CD4-positive, alpha-beta T cell (primary cell): Measurements from ENCODE around the gene PRRT3. TPM values are rescaled to one million over a fixed set of nuclear protein-coding genes. Genes with fewer than 3 reads are reported as not detected.

Experiments
- ATAC-seq: fragments of 200-7000 bp; cut with Tn5 transposase; one replicate; pipeline ENCODE4 v1.10.0; 2022; ENCODE audit warnings: mild to moderate bottlenecking; ENCODE audit not compliant: poor library complexity
- CTCF ChIA-PET: fragments of 350-600 bp; sonication (Branson Sonifier 250); formaldehyde crosslinking; loops from one replicate; lab custom pipeline; 2021; ENCODE audit warnings: antibody characterized with exemption, inconsistent platforms; lab: Charles Lee
- POLR2A ChIA-PET: fragments of 350-600 bp; sonication (Branson Sonifier 250); formaldehyde crosslinking; loops from one replicate; lab custom pipeline; 2021; ENCODE audit warnings: antibody characterized with exemption, inconsistent platforms; lab: Charles Lee
- DNase-seq, 14 experiments: peaks; one replicate each; pipeline ENCODE4 v3.0.0-alpha.2; 2013 to 2020; ENCODE audit warnings: mixed read lengths in 2 of 14
- H3K27ac ChIP-seq, 2 donors: one replicate each; pipeline versions ENCODE4 v1.5.1 to v1.7.0; 2013; ENCODE audit warnings: low read length in 2 of 2, low read depth in 1 of 2, mild to moderate bottlenecking in 1 of 2
- H3K27me3 ChIP-seq, 2 experiments: 1 replicate in 1 of 2; 2 replicates in 1 of 2; pipeline versions ENCODE4 v1.6.1 to v1.7.0; 2013; ENCODE audit warnings: low read length in 2 of 2, control low read depth in 1 of 2, mild to moderate bottlenecking in 1 of 2, moderate library complexity in 1 of 2; ENCODE audit not compliant: insufficient read depth in 2 of 2, control insufficient read depth in 1 of 2
- H3K36me3 ChIP-seq: one replicate; pipeline ENCODE4 v1.6.1; 2013; ENCODE audit warnings: low read length, control low read depth; ENCODE audit not compliant: insufficient read depth
- H3K4me1 ChIP-seq: one replicate; pipeline ENCODE4 v1.6.1; 2013; ENCODE audit warnings: low read length, control low read depth; ENCODE audit not compliant: insufficient read depth
- H3K4me3 ChIP-seq: one replicate; pipeline ENCODE4 v1.5.1; 2013; ENCODE audit warnings: mild to moderate bottlenecking, low read length, moderate library complexity
- H3K9me3 ChIP-seq, 2 experiments: 1 replicate in 1 of 2; 2 replicates in 1 of 2; pipeline versions ENCODE4 v1.6.1 to v1.7.0; 2013; ENCODE audit warnings: low read length in 2 of 2, mild to moderate bottlenecking in 2 of 2, control low read depth in 1 of 2, moderate library complexity in 1 of 2; ENCODE audit not compliant: control insufficient read depth in 1 of 2, insufficient read depth in 1 of 2
- H3K27ac Mint-ChIP-seq: one replicate; pipeline ENCODE4 v1.8.0; 2020; ENCODE audit warnings: mixed read lengths
- H3K27me3 Mint-ChIP-seq: one replicate; pipeline ENCODE4 v1.8.0; 2021; ENCODE audit warnings: mixed read lengths
- H3K36me3 Mint-ChIP-seq: one replicate; pipeline ENCODE4 v1.8.0; 2021; ENCODE audit warnings: low read depth, mixed read lengths
- H3K4me1 Mint-ChIP-seq: one replicate; pipeline ENCODE4 v1.8.0; 2021; ENCODE audit warnings: low read depth, mixed read lengths
- H3K4me3 Mint-ChIP-seq: one replicate; pipeline ENCODE4 v1.8.0; 2020; ENCODE audit warnings: mild to moderate bottlenecking, mixed read lengths
- H3K9me3 Mint-ChIP-seq: one replicate; pipeline ENCODE4 v1.8.0; 2020; ENCODE audit warnings: mixed read lengths
- intact Hi-C, 2 experiments: fragments of 100-400 bp; cut with DNase I in 1 of 2; cut with micrococcal nuclease in 1 of 2; formaldehyde crosslinking; loops; one replicate each; pipeline versions ENCODE4 v1.15.1 to v1.9.0; 2023 to 2025; cut with DNase I, micrococcal nuclease
- total RNA-seq, 174 experiments: library from RNA in 2 of 174; stranded (reverse) in 2 of 174; gene quantifications; one replicate each; pipeline ENCODE4 v1.2.3 and lab custom pipeline; 2021 to 2026
- TF ChIP-seq, protein P1 (sequence below): fragments of 200-600 bp; IDR thresholded peaks from one replicate; pipeline ENCODE4 v1.8.0; 2022; ENCODE audit warnings: antibody characterized with exemption, mild to moderate bottlenecking

PRRT3 gene
- total RNA-seq, 2 experiments from 2014 or later: 6.3 to 8.3 TPM

GRCh38 chr3:9914011-9914410 is 38.2 kb downstream of the PRRT3 start:
- Histone ChIP-seq H3K36me3 (no peaks in the 10 kb centered on the region), H3K9me3 (no peaks in the 10 kb centered on the region), H3K4me3 (no peak overlapping the region), H3K27me3 (no peaks in the 10 kb centered on the region), H3K4me1 (peaks cover 44% of the 10 kb centered on the region), H3K27ac (no peak overlapping the region)
- no peaks in the 10 kb centered on the region for H3K36me3 Mint-ChIP-seq
- H3K9me3 Mint-ChIP-seq: no peaks in the 10 kb centered on the region
- TF ChIP-seq, protein P1, sequence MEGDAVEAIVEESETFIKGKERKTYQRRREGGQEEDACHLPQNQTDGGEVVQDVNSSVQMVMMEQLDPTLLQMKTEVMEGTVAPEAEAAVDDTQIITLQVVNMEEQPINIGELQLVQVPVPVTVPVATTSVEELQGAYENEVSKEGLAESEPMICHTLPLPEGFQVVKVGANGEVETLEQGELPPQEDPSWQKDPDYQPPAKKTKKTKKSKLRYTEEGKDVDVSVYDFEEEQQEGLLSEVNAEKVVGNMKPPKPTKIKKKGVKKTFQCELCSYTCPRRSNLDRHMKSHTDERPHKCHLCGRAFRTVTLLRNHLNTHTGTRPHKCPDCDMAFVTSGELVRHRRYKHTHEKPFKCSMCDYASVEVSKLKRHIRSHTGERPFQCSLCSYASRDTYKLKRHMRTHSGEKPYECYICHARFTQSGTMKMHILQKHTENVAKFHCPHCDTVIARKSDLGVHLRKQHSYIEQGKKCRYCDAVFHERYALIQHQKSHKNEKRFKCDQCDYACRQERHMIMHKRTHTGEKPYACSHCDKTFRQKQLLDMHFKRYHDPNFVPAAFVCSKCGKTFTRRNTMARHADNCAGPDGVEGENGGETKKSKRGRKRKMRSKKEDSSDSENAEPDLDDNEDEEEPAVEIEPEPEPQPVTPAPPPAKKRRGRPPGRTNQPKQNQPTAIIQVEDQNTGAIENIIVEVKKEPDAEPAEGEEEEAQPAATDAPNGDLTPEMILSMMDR: no peak
- POLR2A ChIA-PET: interaction anchor here (2.6 to 4.9 kb wide), 2 partner anchors 19 to 23 kb away, joined by 17 to 32 read pairs; partner anchors contain the start of genes CRELD1 and JAGN1
- DNase-seq (no peak), ATAC-seq (no peak)
- H3K27ac Mint-ChIP-seq: no peak overlapping the region
- peaks cover 19% of the 10 kb centered on the region for H3K4me1 Mint-ChIP-seq
- no peaks in the 10 kb centered on the region for H3K27me3 Mint-ChIP-seq
- CTCF ChIA-PET: interaction anchor here (0.6 kb wide), 1 partner anchor 173 kb away, joined by 4 read pairs; no protein-coding TSS in a partner anchor
- H3K4me3 Mint-ChIP-seq: peak overlapping the region; percentile 7
- intact Hi-C loops: no loop called here

- H3K4me1 ChIP-seq: peaks cover 44% of the 10 kb centered on the region
- no peaks in the 10 kb centered on the region for H3K36me3 ChIP-seq
- H3K9me3 ChIP-seq: no peaks in the 10 kb centered on the region
- intact Hi-C loops: no loop called here
- no peak overlapping the region for H3K4me3 ChIP-seq
- TF ChIP-seq, protein P1: no peak
- ATAC-seq (no peak), DNase-seq (no peak)
- Mint-ChIP-seq H3K9me3 (no peaks in the 10 kb centered on the region), H3K4me1 (peaks cover 19% of the 10 kb centered on the region), H3K27me3 (no peaks in the 10 kb centered on the region), H3K4me3 (no peak overlapping the region), H3K36me3 (no peaks in the 10 kb centered on the region), H3K27ac (no peak overlapping the region)
- no peak overlapping the region for H3K27ac ChIP-seq
- POLR2A ChIA-PET: interaction anchor here (2.6 to 4.9 kb wide), 2 partner anchors 19 to 23 kb away, joined by 17 to 32 read pairs; partner anchors contain the start of genes CRELD1 and JAGN1
- H3K27me3 ChIP-seq: no peaks in the 10 kb centered on the region
- CTCF ChIA-PET: interaction anchor here (0.6 to 1.8 kb wide), 2 partner anchors 20 to 172 kb away, joined by 4 to 12 read pairs; partner anchors contain the start of gene CRELD1
Observed at GRCh38 chr3:9913601-9914000, 38.6 kb downstream of the PRRT3 start.

DNA sequence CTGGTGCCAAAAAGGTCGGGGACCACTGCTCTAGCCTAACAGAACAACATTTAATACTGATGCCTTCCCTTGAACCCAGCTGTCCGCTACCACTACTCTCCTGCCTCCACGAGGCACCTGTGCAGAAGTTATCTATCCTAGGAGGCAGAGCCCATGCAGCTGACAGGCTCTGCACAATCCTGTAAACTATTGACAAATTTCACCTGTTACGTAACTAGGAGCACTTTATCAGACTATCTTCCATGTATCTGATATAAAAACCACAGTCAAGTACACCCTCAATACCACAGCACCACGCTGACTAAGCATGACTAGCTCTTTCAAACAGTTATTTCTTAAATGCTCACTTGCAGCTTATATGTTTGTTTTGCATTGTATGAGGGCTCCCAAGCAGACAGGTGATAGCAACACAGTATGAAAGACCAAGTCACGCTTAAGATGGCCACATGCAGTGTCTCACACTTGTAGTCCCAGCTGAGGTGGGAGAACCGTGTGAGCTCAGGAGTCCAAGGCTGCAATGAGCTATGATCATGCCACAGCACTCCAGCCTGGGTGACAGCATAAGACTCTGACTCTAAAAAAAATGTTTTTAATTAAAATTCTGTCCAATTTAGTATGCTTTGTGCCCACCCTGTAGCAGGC is 39.8 kb downstream of the PRRT3 start:
- Mint-ChIP-seq H3K36me3 (no peaks in the 10 kb centered on the region), H3K9me3 (no peaks in the 10 kb centered on the region), H3K4me3 (peak overlapping the region; percentile 0), H3K27ac (peak overlapping the region; percentile 28), H3K27me3 (no peaks in the 10 kb centered on the region), H3K4me1 (peaks cover 19% of the 10 kb centered on the region)
- Histone ChIP-seq H3K9me3 (no peaks in the 10 kb centered on the region), H3K27ac (no peak overlapping the region), H3K27me3 (no peaks in the 10 kb centered on the region), H3K36me3 (no peaks in the 10 kb centered on the region), H3K4me3 (no peak overlapping the region), H3K4me1 (peaks cover 44% of the 10 kb centered on the region)
- intact Hi-C loops: no loop called here
- TF ChIP-seq, protein P1: no peak
- CTCF ChIA-PET: interaction anchor here (0.5 to 1.8 kb wide), 3 partner anchors 21 to 81 kb away, joined by 3 to 12 read pairs (median 3); partner anchors contain the start of gene CRELD1
- POLR2A ChIA-PET: interaction anchor here (0.6 to 2.6 kb wide), 5 partner anchors 11 to 69 kb away, joined by 3 to 17 read pairs (median 3); partner anchors contain the start of genes CRELD1, JAGN1 and RPUSD3
- ATAC-seq (peak; percentile 54), DNase-seq (peak in 4 of 14 experiments; percentile 45 to 55 (median 48))
